ENCODE results near the gene SOX13.

The SOX13 gene

DNA sequence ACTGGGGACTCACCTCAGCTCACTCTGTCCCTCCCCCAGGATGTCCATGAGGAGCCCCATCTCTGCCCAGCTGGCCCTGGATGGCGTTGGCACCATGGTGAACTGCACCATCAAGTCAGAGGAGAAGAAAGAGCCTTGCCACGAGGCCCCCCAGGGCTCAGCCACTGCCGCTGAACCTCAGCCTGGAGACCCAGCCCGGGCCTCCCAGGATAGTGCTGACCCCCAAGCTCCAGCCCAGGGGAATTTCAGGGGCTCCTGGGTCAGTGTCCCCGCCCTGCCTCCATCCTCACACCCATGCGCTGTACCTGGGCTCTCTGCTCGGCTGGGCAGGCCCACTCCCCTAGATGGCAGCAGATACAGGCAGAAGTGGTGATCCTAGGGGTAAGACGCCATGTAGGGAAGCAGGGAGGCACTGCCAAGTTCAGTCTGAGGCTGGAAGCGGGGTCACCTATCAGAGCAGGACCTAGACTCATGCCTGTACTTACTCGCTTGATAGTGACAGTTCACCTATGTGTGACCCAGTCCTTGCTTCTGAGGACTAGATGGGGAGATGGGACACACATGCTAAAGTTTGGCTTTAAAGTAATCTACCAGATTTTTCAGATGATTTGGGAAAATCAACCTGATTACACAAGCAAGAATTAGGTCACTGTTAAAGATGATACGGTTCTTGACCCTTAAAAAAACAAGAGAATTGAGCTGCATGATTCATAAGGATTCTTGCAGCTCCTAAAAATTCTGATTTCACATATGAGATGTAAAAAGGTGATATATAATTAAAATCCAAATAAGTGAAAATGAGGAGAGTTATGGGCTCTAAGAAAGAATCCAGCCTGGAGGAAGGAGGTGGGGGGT is 40.2 kb downstream of the SOX13 start:
- DNase-seq (ENCODE audit: low read depth): no peak
- in situ Hi-C loops (cut with HindIII; ENCODE audit: low sequenced_read_pairs): no loop called here
- no peak overlapping the region for H3K4me3 ChIP-seq (ENCODE audit: low read depth, low read length)
- TF ChIP-seq, protein P1, sequence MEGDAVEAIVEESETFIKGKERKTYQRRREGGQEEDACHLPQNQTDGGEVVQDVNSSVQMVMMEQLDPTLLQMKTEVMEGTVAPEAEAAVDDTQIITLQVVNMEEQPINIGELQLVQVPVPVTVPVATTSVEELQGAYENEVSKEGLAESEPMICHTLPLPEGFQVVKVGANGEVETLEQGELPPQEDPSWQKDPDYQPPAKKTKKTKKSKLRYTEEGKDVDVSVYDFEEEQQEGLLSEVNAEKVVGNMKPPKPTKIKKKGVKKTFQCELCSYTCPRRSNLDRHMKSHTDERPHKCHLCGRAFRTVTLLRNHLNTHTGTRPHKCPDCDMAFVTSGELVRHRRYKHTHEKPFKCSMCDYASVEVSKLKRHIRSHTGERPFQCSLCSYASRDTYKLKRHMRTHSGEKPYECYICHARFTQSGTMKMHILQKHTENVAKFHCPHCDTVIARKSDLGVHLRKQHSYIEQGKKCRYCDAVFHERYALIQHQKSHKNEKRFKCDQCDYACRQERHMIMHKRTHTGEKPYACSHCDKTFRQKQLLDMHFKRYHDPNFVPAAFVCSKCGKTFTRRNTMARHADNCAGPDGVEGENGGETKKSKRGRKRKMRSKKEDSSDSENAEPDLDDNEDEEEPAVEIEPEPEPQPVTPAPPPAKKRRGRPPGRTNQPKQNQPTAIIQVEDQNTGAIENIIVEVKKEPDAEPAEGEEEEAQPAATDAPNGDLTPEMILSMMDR (IDR thresholded peaks at IDR 0.05; ENCODE audit: low read depth, low read length, missing control alignments): no peak

DNA sequence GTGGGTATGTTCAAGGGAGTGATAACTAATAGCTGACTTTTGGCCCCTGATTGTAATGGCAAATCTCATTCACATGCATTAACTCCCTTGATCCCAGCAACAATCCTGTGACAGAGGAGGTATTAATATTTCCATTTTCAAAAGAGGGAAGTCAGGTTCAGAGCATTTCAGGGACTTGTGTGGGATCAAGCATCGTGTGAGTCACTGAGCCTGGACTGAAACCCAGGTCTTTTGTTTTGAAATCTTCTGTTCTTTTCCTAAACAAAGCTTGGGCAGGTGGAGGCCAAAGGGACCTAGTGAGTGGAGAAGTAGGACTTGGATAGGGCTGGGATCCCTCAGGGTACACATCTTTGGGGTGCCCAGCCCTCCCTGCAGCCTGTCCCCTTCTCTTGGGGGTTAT is 41.0 kb downstream of the SOX13 start:
- no peak for DNase-seq (ENCODE audit: low read depth)
- TF ChIP-seq, protein P1 (IDR thresholded peaks at IDR 0.05; ENCODE audit: low read depth, low read length, missing control alignments): no peak
- no peak overlapping the region for H3K4me3 ChIP-seq (ENCODE audit: low read depth, low read length)
- in situ Hi-C loops (cut with HindIII; ENCODE audit: low sequenced_read_pairs): no loop called here

DNA sequence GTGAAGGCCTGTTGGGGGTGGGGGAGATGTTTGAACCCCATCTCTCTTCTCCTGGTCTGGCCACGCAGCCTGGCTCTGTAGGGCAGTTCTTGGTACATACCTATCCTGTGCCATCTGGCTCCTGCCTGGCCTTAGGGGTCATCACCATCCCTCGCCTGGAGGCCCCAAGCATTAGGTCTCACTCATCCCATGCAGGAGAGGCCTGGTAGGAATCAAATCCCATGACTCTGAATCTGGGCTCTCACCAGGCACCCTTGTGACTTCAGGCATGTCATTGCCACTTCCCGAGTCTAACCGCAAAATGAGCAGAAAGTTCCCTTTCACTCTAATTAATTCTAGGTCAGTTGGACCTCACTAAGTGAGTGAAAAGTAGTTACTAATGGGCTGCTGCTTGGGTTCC is 41.7 kb downstream of the SOX13 start:
- TF ChIP-seq, protein P1 (IDR thresholded peaks at IDR 0.05; ENCODE audit: low read depth, low read length, missing control alignments): no peak
- in situ Hi-C loops (cut with HindIII; ENCODE audit: low sequenced_read_pairs): no loop called here
- DNase-seq (ENCODE audit: low read depth): no peak
- no peak overlapping the region for H3K4me3 ChIP-seq (ENCODE audit: low read depth, low read length)

DNA sequence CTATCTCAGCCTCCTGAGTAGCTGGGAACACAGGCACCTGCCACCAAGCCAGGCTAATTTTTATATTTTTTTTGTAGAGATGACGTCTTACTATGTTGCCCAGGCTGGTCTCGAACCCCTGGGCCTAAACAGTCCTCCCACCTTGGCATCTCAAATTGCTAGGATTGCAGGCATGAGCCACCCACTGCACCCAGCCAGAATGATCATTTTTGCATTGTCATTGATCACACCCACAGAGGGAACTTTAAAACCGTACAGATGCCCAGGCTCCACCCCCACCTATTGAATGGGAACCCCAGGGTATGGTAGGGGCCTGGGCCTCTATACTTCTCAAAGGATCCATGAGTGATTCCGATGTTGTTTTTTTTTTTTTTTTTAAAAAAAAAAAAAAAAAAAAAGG is 42.2 kb downstream of the SOX13 start:
- no peak overlapping the region for H3K4me3 ChIP-seq (ENCODE audit: low read depth, low read length)
- TF ChIP-seq, protein P1 (IDR thresholded peaks at IDR 0.05; ENCODE audit: low read depth, low read length, missing control alignments): no peak
- in situ Hi-C loops (cut with HindIII; ENCODE audit: low sequenced_read_pairs): no loop called here
- no peak for DNase-seq (ENCODE audit: low read depth)

DNA sequence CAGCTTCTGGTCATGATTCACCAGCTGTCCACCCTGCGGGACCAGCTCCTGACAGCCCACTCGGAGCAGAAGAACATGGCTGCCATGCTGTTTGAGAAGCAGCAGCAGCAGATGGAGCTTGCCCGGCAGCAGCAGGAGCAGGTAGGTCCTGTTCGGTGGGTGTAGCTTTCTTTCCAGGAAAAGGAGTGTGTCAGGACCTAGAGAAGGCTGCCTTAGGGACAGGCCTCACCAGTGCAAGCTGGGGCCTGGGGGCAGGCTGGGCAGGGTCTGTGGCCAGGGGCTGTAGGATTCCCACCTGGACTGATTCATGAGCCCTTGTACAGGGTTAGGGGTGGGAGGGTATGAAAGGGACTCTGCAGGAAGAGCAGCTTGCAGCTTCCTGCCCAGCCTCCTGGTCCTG is 43.6 kb downstream of the SOX13 start:
- H3K4me3 ChIP-seq (ENCODE audit: low read depth, low read length): no peak overlapping the region
- in situ Hi-C loops (cut with HindIII; ENCODE audit: low sequenced_read_pairs): no loop called here
- TF ChIP-seq, protein P1 (IDR thresholded peaks at IDR 0.05; ENCODE audit: low read depth, low read length, missing control alignments): no peak
- DNase-seq (ENCODE audit: low read depth): no peak

DNA sequence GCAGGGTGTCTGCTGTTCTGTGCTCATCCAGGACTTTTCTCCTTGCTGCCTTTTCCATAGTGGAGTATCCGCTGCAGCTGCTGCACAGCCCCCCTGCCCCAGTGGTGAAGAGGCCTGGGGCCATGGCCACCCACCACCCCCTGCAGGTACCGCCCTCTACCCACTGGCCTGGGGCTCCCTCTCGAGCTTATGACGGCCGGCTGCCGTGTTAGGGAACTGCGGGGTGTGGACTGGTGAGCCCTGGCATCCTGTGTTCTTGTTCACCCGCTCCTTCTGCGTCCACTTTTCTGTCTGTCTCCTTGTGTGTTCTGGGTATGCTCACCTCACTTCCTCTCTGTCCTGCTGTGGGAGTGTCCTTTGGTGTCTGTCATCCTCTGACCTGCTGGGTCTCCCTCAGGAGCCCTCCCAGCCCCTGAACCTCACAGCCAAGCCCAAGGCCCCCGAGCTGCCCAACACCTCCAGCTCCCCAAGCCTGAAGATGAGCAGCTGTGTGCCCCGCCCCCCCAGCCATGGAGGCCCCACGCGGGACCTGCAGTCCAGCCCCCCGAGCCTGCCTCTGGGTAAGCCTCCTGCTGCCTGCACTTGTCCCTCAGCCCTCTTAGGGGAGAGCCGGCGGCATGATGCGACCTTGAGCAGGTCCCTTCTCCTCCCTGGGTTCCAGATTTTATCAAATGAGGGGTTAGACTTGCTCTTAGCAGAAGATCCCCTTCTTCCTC is 49.1 kb downstream of the SOX13 start:
- TF ChIP-seq, protein P1 (IDR thresholded peaks at IDR 0.05; ENCODE audit: low read depth, low read length, missing control alignments): no peak
- in situ Hi-C loops (cut with HindIII; ENCODE audit: low sequenced_read_pairs): no loop called here
- no peak overlapping the region for H3K4me3 ChIP-seq (ENCODE audit: low read depth, low read length)
- no peak for DNase-seq (ENCODE audit: low read depth)
